ENCODE measurements around the gene PIEZO2. TPM values are rescaled to one million over a fixed set of nuclear protein-coding genes. Genes with fewer than 3 reads are reported as not detected.

PIEZO2 gene
- total and polyA plus RNA-seq, 2 of the 8 experiments (the other 6 are each of a cell fraction or from before 2014, with no cell fraction given), result 4.7 to 16.5 TPM

GRCh38 chr18:10805587-10806118 is 343.7 kb downstream of the PIEZO2 start (continued):
- TF ChIP-seq, protein P1, sequence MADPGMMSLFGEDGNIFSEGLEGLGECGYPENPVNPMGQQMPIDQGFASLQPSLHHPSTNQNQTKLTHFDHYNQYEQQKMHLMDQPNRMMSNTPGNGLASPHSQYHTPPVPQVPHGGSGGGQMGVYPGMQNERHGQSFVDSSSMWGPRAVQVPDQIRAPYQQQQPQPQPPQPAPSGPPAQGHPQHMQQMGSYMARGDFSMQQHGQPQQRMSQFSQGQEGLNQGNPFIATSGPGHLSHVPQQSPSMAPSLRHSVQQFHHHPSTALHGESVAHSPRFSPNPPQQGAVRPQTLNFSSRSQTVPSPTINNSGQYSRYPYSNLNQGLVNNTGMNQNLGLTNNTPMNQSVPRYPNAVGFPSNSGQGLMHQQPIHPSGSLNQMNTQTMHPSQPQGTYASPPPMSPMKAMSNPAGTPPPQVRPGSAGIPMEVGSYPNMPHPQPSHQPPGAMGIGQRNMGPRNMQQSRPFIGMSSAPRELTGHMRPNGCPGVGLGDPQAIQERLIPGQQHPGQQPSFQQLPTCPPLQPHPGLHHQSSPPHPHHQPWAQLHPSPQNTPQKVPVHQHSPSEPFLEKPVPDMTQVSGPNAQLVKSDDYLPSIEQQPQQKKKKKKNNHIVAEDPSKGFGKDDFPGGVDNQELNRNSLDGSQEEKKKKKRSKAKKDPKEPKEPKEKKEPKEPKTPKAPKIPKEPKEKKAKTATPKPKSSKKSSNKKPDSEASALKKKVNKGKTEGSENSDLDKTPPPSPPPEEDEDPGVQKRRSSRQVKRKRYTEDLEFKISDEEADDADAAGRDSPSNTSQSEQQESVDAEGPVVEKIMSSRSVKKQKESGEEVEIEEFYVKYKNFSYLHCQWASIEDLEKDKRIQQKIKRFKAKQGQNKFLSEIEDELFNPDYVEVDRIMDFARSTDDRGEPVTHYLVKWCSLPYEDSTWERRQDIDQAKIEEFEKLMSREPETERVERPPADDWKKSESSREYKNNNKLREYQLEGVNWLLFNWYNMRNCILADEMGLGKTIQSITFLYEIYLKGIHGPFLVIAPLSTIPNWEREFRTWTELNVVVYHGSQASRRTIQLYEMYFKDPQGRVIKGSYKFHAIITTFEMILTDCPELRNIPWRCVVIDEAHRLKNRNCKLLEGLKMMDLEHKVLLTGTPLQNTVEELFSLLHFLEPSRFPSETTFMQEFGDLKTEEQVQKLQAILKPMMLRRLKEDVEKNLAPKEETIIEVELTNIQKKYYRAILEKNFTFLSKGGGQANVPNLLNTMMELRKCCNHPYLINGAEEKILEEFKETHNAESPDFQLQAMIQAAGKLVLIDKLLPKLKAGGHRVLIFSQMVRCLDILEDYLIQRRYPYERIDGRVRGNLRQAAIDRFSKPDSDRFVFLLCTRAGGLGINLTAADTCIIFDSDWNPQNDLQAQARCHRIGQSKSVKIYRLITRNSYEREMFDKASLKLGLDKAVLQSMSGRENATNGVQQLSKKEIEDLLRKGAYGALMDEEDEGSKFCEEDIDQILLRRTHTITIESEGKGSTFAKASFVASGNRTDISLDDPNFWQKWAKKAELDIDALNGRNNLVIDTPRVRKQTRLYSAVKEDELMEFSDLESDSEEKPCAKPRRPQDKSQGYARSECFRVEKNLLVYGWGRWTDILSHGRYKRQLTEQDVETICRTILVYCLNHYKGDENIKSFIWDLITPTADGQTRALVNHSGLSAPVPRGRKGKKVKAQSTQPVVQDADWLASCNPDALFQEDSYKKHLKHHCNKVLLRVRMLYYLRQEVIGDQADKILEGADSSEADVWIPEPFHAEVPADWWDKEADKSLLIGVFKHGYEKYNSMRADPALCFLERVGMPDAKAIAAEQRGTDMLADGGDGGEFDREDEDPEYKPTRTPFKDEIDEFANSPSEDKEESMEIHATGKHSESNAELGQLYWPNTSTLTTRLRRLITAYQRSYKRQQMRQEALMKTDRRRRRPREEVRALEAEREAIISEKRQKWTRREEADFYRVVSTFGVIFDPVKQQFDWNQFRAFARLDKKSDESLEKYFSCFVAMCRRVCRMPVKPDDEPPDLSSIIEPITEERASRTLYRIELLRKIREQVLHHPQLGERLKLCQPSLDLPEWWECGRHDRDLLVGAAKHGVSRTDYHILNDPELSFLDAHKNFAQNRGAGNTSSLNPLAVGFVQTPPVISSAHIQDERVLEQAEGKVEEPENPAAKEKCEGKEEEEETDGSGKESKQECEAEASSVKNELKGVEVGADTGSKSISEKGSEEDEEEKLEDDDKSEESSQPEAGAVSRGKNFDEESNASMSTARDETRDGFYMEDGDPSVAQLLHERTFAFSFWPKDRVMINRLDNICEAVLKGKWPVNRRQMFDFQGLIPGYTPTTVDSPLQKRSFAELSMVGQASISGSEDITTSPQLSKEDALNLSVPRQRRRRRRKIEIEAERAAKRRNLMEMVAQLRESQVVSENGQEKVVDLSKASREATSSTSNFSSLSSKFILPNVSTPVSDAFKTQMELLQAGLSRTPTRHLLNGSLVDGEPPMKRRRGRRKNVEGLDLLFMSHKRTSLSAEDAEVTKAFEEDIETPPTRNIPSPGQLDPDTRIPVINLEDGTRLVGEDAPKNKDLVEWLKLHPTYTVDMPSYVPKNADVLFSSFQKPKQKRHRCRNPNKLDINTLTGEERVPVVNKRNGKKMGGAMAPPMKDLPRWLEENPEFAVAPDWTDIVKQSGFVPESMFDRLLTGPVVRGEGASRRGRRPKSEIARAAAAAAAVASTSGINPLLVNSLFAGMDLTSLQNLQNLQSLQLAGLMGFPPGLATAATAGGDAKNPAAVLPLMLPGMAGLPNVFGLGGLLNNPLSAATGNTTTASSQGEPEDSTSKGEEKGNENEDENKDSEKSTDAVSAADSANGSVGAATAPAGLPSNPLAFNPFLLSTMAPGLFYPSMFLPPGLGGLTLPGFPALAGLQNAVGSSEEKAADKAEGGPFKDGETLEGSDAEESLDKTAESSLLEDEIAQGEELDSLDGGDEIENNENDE (IDR thresholded peaks at IDR 0.05; ENCODE audit: insufficient replicate concordance, low read length), result no peak
- TF ChIP-seq NRF1 (IDR thresholded peaks at IDR 0.05; ENCODE audit: low read depth, low read length) (no peak), TAF1 (IDR thresholded peaks at IDR 0.05; ENCODE audit: low read depth, low read length) (no peak), GTF2F1 (IDR thresholded peaks at IDR 0.05; ENCODE audit: borderline replicate concordance, low read depth, low read length) (no peak), HDAC6 (IDR thresholded peaks at IDR 0.05; ENCODE audit: low read depth, low read length) (no peak), CTCF (IDR thresholded peaks at IDR 0.05; ENCODE audit: control extremely low read depth in 1 of 3, insufficient read depth in 1 of 3, low read depth in 1 of 3, low read length in 3 of 3) (no peak), EGR1 (IDR thresholded peaks at IDR 0.05; ENCODE audit: borderline replicate concordance, low read depth, low read length) (no peak), RXRA (IDR thresholded peaks at IDR 0.05; ENCODE audit: insufficient read depth, low read depth, low read length) (no peak)
